ENCODE results near the gene ASH1L.
A peak's percentile ranks its signal among the peaks of the same experiment; 100 is the strongest.

ASH1L gene

GRCh38 chr1:155324717-155325602 lies 237.6 kb downstream of the ASH1L start:
- peak overlapping the region; percentile 95 for H3K4me3 ChIP-seq (ENCODE audit: low read depth, low read length)
- TF ChIP-seq, protein P1, sequence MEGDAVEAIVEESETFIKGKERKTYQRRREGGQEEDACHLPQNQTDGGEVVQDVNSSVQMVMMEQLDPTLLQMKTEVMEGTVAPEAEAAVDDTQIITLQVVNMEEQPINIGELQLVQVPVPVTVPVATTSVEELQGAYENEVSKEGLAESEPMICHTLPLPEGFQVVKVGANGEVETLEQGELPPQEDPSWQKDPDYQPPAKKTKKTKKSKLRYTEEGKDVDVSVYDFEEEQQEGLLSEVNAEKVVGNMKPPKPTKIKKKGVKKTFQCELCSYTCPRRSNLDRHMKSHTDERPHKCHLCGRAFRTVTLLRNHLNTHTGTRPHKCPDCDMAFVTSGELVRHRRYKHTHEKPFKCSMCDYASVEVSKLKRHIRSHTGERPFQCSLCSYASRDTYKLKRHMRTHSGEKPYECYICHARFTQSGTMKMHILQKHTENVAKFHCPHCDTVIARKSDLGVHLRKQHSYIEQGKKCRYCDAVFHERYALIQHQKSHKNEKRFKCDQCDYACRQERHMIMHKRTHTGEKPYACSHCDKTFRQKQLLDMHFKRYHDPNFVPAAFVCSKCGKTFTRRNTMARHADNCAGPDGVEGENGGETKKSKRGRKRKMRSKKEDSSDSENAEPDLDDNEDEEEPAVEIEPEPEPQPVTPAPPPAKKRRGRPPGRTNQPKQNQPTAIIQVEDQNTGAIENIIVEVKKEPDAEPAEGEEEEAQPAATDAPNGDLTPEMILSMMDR (IDR thresholded peaks at IDR 0.05; ENCODE audit: control insufficient read depth, extremely low read depth, insufficient read depth), result peak; percentile 58
- DNase-seq (ENCODE audit: low read depth), result no peak

GRCh38 chr1:155324037-155324716 lies 238.4 kb downstream of the ASH1L start:
- H3K4me3 ChIP-seq (ENCODE audit: low read depth, low read length), result peak overlapping the region; percentile 95
- TF ChIP-seq, protein P1 (IDR thresholded peaks at IDR 0.05; ENCODE audit: control insufficient read depth, extremely low read depth, insufficient read depth), result no peak
- peak; percentile 91 for DNase-seq (ENCODE audit: low read depth)

DNA sequence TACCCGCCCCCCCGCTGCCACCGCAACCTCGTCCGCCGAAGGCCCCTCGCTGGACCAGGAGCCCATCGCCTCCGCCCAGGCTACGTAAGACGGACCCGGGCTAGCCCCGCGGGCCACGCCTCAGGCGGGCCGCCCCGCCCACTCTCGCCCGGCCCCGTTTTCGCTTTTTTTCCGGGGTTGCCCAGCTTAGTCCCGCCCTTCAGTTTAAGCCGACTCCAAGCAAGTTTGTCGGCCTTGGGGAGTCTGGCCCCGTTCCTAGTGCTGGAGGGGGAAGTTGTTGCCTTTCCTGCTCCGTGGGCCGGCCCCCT lies 238.9 kb downstream of the ASH1L start:
- peak overlapping the region; percentile 95 for H3K4me3 ChIP-seq (ENCODE audit: low read depth, low read length)
- TF ChIP-seq, protein P1 (IDR thresholded peaks at IDR 0.05; ENCODE audit: control insufficient read depth, extremely low read depth, insufficient read depth), result no peak
- DNase-seq (ENCODE audit: low read depth), result peak; percentile 70

GRCh38 chr1:155322953-155323728 lies 239.5 kb downstream of the ASH1L start:
- H3K4me3 ChIP-seq (ENCODE audit: low read depth, low read length), result peak overlapping the region; percentile 95
- TF ChIP-seq, protein P1 (IDR thresholded peaks at IDR 0.05; ENCODE audit: control insufficient read depth, extremely low read depth, insufficient read depth), result peak; percentile 94
- DNase-seq (ENCODE audit: low read depth), result no peak

- DNase-seq (ENCODE audit: low read depth), result no peak
Observed at GRCh38 chr1:155322571-155322952, 240.0 kb downstream of the ASH1L start.

More at GRCh38 chr1:155322571-155322952, 240.0 kb downstream of the ASH1L start:
- peak overlapping the region; percentile 95; the same call in 1 of the 2 replicates for H3K4me3 ChIP-seq (ENCODE audit: low read depth, low read length)
- TF ChIP-seq, protein P1 (IDR thresholded peaks at IDR 0.05; ENCODE audit: control insufficient read depth, extremely low read depth, insufficient read depth), result no peak

Measured in LNCaP clone FGC (cell line).